ENCODE results near the gene RCBTB1.
"Not testable (repeated sequence)": the region's sequence is repeated elsewhere in the genome, so short reads cannot be mapped to it uniquely, and the experiment has no call there.

The RCBTB1 gene

DNA sequence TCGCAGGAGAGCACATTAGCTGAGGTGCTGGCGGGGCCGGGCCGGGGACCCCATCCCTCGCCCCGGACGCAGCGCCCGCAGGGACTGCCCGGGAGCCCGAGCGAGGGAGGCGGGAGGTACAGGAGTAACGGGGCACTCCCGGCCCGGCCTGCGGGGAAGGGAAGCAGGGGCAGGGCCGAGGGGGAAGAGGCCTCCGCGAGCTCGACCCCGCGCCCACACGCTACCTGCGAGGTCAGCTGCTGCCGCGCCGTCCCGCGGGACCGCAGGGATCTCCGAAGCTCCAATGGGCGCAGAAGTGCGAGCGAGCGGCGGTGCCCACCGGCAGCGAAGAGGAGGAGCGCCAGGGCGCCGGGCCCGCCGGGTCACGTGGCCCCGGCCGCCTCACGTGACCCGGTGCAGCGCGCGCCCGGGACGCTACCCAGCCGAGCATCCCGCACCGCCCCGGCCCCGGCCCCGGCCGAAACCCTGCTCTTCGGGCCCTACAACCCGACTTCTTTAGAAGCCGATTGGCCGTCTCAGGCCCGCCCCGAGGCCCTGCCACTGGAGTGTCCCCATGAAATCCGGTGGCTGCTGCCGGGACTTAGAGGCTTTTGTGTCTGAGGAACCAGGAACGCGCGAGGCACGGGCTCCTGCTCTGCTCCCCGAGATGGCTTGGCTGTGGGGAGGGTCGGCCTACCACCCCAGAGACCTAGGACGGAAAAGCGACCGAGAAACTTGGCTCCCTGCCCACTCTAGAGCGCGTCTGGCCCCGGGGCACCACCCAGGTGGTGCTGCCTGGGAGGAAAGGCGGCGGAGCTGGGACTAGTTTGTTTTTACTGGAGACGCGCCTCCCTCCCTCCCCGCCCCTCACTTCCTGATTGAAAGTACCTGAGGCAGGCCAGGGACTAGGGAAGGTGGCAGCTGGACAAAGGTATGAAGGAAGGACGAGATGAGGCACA is at the start of gene RCBTB1:
Gene RCBTB1, minus strand, starts transcription at position 339 of the 938 bp plus-strand sequence. CDS start 18,279 bp downstream, outside the sequence.
- peak; percentile 49 to 60 for DNase-seq (ENCODE audit: low read depth in 1 of 2, low spot score in 1 of 2)

DNA sequence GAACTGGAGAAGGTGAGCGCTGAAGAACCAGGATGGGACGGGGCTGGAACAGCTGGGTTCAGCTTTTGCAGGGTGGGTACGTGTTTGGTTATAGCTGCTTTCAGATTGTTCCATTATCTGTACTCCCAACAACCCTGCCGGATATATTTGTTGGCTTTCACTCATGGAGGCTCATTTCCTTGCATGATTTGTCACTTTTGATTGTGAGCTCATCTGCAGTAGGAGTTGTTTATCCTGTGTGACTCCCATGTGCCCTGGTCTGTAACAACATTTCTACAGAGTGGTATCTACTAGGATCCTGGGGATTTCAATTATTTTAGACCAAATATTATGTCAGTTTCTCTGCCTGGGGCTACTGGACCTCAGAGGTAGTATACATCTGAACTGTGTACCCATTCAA is 48.4 kb upstream of the RCBTB1 start:
- no peak for DNase-seq (ENCODE audit: low read depth in 1 of 2, low spot score in 1 of 2)

DNA sequence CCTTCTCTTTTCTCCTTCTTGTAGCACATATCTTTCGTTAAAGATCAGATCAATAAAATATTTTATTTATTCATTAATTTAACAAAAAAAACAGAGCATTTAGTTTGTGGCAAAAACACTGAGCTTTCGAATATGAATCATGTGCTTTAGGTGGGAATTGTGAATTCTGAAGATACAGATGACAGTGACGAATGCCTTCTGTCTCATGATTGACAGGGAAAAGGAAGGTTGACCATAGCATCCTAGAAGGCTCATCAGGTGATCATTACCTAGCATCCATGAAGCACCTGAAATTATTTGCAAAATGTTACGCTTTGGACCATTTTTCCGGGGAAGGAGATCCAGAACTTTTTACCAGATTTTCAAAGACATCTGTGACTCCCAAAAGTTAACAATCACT is 46.8 kb upstream of the RCBTB1 start:
- DNase-seq (ENCODE audit: low read depth in 1 of 2, low spot score in 1 of 2): no peak

DNA sequence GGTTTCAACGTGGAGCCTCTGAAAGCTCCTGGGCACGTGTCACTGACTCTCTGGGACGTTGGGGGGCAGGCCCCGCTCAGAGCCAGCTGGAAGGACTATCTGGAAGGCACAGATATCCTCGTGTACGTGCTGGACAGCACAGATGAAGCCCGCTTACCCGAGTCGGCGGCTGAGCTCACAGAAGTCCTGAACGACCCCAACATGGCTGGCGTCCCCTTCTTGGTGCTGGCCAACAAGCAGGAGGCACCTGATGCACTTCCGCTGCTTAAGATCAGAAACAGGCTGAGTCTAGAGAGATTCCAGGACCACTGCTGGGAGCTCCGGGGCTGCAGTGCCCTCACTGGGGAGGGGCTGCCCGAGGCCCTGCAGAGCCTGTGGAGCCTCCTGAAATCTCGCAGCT is 45.2 kb upstream of the RCBTB1 start:
- DNase-seq (ENCODE audit: low read depth in 1 of 2, low spot score in 1 of 2): no peak

DNA sequence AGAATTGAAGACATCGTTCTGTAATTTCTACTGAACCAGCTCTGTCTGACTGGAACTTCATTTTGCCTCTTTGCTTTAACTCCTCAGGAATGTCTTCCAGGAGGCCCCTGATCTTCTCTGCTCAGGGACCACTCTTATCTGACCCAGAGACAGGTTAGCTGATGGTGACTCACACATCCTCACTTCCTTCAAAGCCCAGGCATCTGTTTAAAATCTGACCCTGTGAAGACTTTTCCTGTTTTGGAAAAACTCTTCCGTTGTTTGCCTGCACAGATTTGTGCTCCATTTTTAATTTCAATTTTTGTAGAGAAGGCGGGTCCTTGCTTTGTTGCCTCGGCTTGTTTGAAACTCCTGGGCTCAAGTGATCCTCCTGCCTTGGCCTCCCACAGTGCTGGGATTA is 44.6 kb upstream of the RCBTB1 start:
- no peak for DNase-seq (ENCODE audit: low read depth in 1 of 2, low spot score in 1 of 2)

DNA sequence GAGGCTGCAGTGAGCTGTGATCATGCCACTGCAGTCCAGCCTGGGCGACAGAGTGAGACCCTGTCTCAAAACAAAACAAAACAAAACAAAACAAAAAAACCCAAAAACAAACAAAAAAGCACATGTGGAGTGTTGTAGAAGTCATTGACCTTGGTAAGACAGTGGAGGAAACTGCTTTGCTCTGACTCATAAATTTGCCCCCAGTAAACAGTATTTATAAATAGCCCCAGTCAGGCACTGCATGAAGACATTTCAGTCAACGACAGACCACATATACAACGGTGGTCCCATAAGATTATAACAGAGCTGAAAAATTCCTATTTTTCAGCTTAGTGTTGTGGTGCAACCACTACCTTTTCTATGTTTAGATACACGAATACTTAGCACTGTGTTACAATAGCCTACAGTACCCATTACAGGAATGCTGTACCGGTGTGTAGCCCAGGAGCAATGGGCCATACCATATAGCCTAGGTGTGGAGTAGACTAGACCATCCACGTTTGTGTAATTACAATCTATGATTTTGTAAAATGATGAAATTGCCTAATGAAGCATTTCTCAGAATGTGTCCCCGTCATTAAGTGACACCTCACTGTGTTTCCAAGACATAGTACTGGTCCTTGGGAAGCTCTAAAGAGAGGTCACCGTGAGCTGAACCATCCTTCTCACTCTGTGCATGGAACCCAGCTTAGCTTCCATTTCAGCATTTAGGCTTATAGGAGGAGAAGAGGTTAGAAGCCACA is 44.0 kb upstream of the RCBTB1 start:
- no peak for DNase-seq (ENCODE audit: low read depth in 1 of 2, low spot score in 1 of 2)

DNA sequence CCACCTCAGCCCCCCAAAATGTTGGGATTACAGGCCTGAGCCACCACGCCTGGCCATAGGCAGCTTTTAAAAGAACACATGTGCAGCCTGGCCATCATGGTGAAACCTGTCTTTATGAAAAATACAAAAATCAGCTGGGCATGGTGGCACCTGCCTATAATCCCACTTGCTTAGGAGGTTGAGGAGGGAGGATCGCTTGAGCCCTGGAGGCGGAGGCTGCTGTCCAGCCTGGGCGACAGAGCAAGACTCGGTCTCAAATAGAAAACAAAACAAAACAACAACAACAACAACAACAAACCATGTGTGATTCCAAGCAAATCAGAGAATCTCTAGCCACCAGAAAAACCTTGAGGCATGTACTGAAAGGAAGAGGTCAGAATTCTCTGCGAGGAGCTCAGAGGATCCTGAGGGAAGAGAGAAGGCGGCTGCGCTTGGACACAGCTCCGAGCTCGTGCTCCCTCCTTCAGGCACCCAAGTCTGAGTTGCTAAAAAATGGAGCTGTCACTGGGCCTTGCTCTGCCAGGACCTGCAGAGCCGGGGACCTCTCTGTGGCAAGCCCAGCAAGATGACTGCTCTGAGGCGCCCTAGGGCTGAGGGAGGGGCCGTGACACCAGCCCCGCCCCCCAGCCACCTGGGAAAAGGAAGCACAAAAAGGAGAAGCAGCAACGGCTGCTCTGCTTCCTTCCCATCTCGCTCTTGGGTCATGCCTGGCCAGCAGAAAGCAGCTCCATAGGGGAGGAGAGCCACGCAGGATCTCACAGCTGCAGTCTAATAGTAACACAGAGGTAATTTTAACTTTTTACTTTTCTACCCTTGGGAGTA is 42.7 kb upstream of the RCBTB1 start, which contains the start of gene ARL11:
Gene ARL11, plus strand, starts transcription at position 677 of the 822 bp plus-strand sequence. CDS start 1,941 bp downstream, outside the sequence.
- DNase-seq (ENCODE audit: low read depth in 1 of 2, low spot score in 1 of 2): peak; percentile 16 to 38

DNA sequence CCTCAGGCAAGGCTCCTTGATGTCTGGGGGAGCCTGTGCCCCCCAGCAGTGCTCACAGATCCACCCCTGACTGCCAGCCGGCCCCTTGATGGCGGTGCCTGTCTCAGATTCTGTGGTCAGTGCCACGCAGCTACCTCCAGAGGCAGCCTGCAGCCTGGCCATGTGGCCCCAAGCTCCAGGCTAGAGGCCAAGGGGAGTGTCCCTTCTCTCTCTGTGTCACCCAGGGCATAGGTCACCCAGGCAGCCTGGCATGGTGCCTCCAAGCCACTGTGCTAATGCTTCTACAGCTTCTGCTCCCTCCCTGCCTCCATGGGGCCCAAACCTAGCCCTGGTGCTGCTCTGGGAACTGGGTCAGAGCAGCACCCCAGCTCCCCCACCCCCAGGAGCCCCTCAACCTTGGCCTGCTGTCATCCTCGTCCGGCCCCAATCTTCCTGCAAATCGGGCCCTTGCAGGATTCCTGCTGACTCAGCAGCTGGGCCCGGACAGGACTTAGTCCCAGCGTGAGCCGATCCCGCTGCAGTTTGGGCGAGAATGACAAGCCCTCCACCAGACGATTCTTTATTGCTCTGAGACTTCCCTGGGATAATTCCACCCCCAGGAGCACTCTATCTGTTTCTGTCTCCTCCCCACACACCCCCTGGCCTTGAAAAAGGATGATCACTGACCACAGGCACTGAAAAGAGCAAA is 40.2 kb upstream of the RCBTB1 start:
- no peak for DNase-seq (ENCODE audit: low read depth in 1 of 2, low spot score in 1 of 2)

DNA sequence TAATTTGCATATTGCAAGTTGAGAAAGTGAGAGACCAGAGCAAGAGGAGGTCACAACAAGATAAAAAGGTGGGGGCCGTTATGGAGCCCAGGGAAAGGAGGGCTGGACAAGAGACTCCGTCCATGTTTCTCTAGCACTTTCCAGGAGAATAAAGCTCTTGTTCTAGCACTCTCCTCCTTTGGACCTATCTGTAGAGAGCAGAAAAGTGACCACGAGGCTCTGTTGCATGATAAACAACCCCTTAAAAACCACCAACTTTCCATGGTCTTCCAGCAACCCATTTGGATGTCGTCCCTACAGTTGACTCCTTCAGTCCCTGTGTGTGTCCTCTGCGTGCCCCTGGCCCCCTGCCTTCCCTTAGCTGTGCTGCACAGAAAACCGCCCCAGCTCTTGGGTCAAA is 38.9 kb upstream of the RCBTB1 start:
- DNase-seq (ENCODE audit: low read depth in 1 of 2, low spot score in 1 of 2): no peak

DNA sequence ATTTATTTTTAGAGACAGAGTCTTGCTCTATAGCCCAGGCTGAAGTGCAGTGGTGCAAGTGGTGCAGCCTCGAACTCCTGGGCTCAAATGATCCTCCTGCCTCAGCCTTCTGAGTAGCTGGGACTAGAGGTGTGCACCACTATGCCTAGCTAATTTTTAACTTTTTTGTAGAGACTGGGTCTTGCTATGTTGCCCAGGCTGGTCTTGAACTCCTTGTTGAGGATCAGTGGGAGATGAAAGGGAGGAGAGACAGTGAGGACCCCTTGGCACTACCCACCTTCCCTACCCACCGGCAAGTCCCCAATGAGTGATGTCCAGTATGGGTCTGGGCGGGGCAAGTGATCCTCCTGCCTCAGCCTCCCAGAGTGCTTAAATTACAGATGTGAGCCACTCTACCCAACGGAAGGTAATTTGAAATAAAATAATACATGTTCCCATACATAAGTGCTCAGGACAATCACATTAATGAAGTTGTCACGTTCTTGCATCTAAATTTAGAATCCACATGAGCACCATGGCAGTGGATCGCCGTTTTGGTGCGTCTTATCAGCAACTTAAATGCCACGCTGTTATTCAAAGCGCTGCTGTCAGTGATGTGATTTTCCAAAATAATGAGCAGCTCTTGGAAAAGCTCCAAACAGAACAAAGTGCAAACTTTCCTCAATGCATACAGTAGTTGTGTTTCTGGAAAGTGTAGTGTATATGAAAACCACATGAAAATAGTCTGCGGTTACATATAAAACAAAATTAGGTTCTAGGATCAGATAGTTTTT is 37.0 kb upstream of the RCBTB1 start:
- DNase-seq (ENCODE audit: low read depth in 1 of 2, low spot score in 1 of 2): no peak

DNA sequence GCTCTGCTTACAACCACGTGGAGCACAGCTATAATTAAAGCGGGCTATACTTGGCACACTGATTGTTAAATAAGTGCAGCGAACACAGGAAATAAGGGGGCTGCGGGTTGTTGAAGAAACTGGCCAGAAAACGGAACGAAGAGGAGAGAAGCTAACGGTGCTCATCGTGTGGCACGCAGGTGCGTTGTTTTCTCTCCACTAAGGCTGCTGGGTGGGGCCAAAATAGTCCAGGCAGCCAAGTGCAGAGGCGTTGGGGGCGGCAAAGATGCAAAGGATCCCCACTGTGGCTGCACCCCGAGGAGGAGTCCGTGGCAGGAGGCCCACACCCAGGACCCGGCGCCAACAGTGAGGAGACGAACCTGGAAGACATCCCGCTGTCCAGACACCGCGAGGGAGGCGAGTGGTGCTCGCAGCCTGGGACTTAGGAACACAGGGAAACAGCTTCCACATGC is 34.8 kb upstream of the RCBTB1 start:
- DNase-seq (ENCODE audit: low read depth in 1 of 2, low spot score in 1 of 2): no peak

DNA sequence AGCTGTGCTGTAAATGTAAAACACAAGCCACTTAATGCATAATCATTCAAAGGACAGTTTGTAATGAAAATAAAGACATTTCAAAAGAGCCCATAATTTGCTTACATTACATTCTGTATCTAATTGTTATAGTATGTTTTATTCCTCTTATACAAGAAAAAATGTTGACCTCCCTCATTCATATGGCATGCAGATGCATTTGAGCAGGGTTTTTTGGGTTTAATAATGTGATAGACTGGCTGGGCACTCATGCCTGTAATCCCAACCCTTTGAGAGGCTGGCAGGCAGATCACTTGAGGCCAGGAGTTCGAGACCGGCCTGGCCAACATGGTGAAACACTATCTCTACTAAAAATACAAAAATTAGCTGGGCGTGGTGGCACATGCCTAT is 31.3 kb upstream of the RCBTB1 start:
- no peak for DNase-seq (ENCODE audit: low read depth in 1 of 2, low spot score in 1 of 2)

DNA sequence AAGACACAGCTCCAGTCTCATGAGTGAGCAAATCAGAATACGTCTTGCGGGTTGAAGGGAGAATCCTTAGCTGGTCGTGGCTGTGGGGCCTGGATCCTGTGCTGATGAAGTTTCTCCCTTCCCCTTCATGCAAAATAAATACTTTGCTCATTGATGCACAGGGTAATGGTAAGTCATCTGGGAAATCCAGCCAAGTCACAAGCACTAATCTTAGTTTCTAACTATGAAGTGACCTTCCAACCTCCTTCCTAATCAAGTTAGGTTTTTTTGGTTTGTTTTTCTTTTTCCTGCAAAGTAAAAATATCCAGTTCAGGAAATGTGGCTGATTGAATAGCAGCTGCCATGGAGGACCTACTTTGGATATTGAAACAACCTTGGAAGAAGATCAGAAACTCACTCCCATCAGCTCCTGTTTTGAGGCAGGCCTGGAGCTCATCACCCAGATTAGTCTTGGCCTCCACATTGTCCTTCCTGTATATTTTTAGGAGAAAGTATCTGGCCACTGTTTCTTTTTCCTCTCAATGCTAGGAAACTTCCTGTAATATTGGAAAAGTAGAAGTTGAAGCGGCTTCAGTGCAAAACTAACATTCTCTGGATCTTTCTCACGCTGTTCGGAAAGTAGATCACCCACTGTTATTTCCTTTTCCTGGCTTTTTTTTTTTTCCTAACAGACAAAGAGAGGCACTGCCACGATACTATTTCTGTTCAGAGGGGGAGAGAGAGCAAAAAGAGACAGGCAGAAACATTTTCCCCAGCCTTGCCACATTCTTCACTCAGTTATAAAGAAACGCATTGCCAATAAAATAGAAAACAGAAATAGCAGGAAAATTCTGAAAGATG is 30.7 kb upstream of the RCBTB1 start:
- no peak for DNase-seq (ENCODE audit: low read depth in 1 of 2, low spot score in 1 of 2)

DNA sequence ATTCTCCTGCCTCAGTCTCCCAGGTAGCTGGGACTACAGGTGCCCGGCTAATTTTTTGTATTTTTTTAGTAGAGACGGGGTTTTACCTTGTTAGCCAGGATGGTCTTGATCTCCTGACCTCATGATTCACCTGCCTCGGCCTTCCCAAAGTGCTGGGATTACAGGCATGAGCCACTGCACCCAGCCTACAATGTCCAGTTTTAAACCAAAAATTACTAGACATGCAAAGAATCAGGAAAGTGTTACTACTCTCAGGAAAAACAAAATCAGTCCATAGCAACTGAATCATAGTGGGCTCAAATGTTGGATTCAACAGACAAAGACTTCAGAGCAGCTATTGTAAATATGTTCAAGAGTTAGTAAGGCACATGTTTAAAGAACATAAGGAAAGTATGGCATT is 26.7 kb upstream of the RCBTB1 start:
- not testable (repeated sequence) for DNase-seq (ENCODE audit: low read depth in 1 of 2, low spot score in 1 of 2)

DNA sequence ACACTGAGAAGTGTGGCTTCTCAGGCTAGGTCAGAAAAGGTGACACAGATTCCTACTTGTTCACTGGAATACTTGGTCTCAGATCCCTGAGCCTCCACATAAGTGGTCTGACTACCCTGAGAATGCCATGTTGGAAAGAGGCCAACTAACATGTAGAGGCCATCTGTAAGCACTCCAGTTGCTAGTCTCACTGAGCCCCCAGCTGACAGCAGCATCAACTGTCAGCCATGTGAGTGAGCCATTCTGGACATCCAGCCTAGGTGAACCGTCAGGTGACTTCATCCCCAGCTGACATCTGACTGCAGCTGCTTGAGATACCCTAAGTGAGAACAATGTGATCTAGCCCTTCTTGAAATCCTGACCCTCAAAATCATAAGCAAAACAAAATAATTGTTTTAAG is 24.8 kb upstream of the RCBTB1 start:
- no peak for DNase-seq (ENCODE audit: low read depth in 1 of 2, low spot score in 1 of 2)

DNA sequence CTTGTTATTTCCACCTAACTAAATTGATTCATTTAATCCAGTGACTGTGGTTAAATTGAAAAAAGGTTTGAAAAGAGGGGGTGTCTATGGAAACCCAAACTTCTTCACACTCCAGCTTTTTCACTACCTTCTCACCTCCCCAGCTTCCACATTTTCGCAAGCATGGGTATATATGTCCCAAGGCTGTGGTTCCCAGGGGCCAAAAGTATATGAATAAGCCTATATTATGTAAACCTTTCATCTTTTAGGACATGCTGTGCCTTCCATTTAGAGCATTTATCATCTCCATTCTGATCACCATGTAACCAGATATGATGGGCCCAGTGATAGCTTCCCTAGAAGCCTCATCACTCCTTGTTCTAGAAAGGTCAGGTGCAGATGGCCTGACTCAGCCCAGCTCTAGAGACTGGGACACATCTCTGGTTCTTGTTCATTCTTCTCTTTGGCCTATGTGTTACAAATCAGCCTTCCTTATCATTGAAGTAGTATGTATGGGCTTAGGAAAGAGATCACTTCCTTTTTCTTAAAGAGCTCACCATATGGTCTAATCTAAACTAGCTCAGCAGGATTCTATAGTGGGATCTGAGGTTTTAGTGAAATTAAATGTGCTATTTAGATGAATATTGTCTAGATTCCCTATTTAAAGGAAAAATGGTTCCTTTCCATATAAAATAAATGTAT is 23.4 kb upstream of the RCBTB1 start:
- no peak for DNase-seq (ENCODE audit: low read depth in 1 of 2, low spot score in 1 of 2)

DNA sequence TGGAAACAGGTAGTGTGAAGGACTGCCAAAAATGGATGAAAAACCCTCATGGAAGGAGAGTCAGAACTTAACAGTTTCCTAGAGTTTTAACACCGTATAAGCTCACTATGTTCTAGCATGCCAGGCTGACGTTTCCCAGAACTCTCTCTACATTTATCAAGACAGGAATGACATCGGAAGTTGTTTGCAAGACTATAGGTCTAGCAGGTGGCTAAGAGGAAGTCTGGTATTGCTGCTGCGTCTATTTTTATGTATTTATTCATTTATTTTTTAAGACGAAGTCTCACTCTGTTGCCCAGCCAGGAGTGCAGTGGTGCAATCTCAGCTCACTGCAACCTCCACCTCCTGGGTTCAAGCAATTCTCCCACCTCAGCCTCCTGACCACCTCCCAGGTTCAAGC is 22.4 kb upstream of the RCBTB1 start:
- DNase-seq (ENCODE audit: low read depth in 1 of 2, low spot score in 1 of 2): no peak

Measured in stimulated activated CD4-positive, alpha-beta T cell treated with anti-CD3 and anti-CD28 coated beads, Interleukin-15, amount 100 ng/mL, for 1 hour (primary cell).